ENCODE data around the gene SLC1A4. TPM values are rescaled to one million over a fixed set of nuclear protein-coding genes. Genes with fewer than 3 reads are reported as not detected.

Gene SLC1A4
- total and polyA plus RNA-seq, 5 donors from 2014 or later = 8.1 to 22.1 (median 14.3) TPM

- ATAC-seq (ENCODE audit: low read depth in 2 of 2) (no peak), DNase-seq (no peak)
- H3K27ac ChIP-seq (ENCODE audit: insufficient read depth, low read length, poor library complexity, severe bottlenecking) = peak overlapping the region; percentile 72
- H3K4me3 ChIP-seq (ENCODE audit: low read depth, low read length) = peak overlapping the region; percentile 82
- peak overlapping the region; percentile 91 to 99 (median 92) for H3K27ac Mint-ChIP-seq
- peak overlapping the region; percentile 59 to 92 (median 82) for H3K4me3 Mint-ChIP-seq
- no peaks in the 10 kb centered on the region for H3K9me3 Mint-ChIP-seq
- peaks cover 21 to 51% (median 42%) of the 10 kb centered on the region in 4 donors for H3K4me1 Mint-ChIP-seq
- no peaks in the 10 kb centered on the region for H3K9me3 ChIP-seq (ENCODE audit: control insufficient read depth in 2 of 2, low read length in 2 of 2)
- H3K4me1 ChIP-seq (ENCODE audit: control insufficient read depth, insufficient read depth, low read length, poor library complexity, severe bottlenecking) = peaks cover 30% of the 10 kb centered on the region
- H3K27me3 Mint-ChIP-seq = no peaks in the 10 kb centered on the region
- H3K36me3 Mint-ChIP-seq = peaks cover 3% of the 10 kb centered on the region
- H3K36me3 ChIP-seq (ENCODE audit: control insufficient read depth, insufficient read depth, low read length) = no peaks in the 10 kb centered on the region
- no peaks in the 10 kb centered on the region for H3K27me3 ChIP-seq (ENCODE audit: control insufficient read depth, insufficient read depth, low read length)
Observed at GRCh38 chr2:64946769-64947247, 42.4 kb upstream of the SLC1A4 start.

- Histone ChIP-seq H3K4me1 (ENCODE audit: control insufficient read depth, insufficient read depth, low read length, poor library complexity, severe bottlenecking) (peaks cover 30% of the 10 kb centered on the region), H3K27ac (ENCODE audit: insufficient read depth, low read length, poor library complexity, severe bottlenecking) (no peak overlapping the region), H3K9me3 (ENCODE audit: control insufficient read depth in 2 of 2, low read length in 2 of 2) (no peaks in the 10 kb centered on the region), H3K36me3 (ENCODE audit: control insufficient read depth, insufficient read depth, low read length) (no peaks in the 10 kb centered on the region), H3K27me3 (ENCODE audit: control insufficient read depth, insufficient read depth, low read length) (no peaks in the 10 kb centered on the region), H3K4me3 (ENCODE audit: low read depth, low read length) (no peak overlapping the region)
- Mint-ChIP-seq H3K27ac (peak overlapping the region in 2 of 3 donors; percentile 65 to 99), H3K9me3 (no peaks in the 10 kb centered on the region), H3K4me1 (peaks cover 21 to 51% (median 39%) of the 10 kb centered on the region in 4 donors), H3K4me3 (peak overlapping the region in 2 of 4 donors; percentile 38 to 59), H3K36me3 (peaks cover 3% of the 10 kb centered on the region), H3K27me3 (no peaks in the 10 kb centered on the region)
- no peak for DNase-seq
- no peak for ATAC-seq (ENCODE audit: low read depth in 2 of 2)
Observed at GRCh38 chr2:64947885-64948284, 41.3 kb upstream of the SLC1A4 start.

- DNase-seq (no peak), ATAC-seq (ENCODE audit: low read depth in 2 of 2) (no peak)
- no peak overlapping the region for H3K27ac Mint-ChIP-seq
- H3K4me3 Mint-ChIP-seq = no peak overlapping the region
- no peaks in the 10 kb centered on the region for H3K27me3 ChIP-seq (ENCODE audit: control insufficient read depth, insufficient read depth, low read length)
- peaks cover 9% of the 10 kb centered on the region for H3K36me3 Mint-ChIP-seq
- peaks cover 0 to under 1% of the 10 kb centered on the region in 2 experiments for H3K9me3 ChIP-seq (ENCODE audit: control insufficient read depth in 2 of 2, low read length in 2 of 2)
- no peak overlapping the region for H3K4me3 ChIP-seq (ENCODE audit: low read depth, low read length)
- H3K27me3 Mint-ChIP-seq = no peaks in the 10 kb centered on the region
- H3K4me1 Mint-ChIP-seq = peaks cover 18 to 38% (median 25%) of the 10 kb centered on the region in 4 donors
- H3K27ac ChIP-seq (ENCODE audit: insufficient read depth, low read length, poor library complexity, severe bottlenecking) = no peak overlapping the region
- peaks cover 0 to 3% (median 0%) of the 10 kb centered on the region in 7 donors for H3K9me3 Mint-ChIP-seq
- H3K4me1 ChIP-seq (ENCODE audit: control insufficient read depth, insufficient read depth, low read length, poor library complexity, severe bottlenecking) = peaks cover 22% of the 10 kb centered on the region
- H3K36me3 ChIP-seq (ENCODE audit: control insufficient read depth, insufficient read depth, low read length) = no peaks in the 10 kb centered on the region
Observed at GRCh38 chr2:64950226-64951160, 38.7 kb upstream of the SLC1A4 start.

- Mint-ChIP-seq H3K4me3 (no peak overlapping the region), H3K9me3 (peaks cover 0 to 3% (median 0%) of the 10 kb centered on the region in 7 donors), H3K27me3 (no peaks in the 10 kb centered on the region), H3K4me1 (peaks cover 8 to 29% (median 16%) of the 10 kb centered on the region in 4 donors), H3K27ac (no peak overlapping the region), H3K36me3 (peaks cover 9% of the 10 kb centered on the region)
- Histone ChIP-seq H3K36me3 (ENCODE audit: control insufficient read depth, insufficient read depth, low read length) (no peaks in the 10 kb centered on the region), H3K27ac (ENCODE audit: insufficient read depth, low read length, poor library complexity, severe bottlenecking) (no peak overlapping the region), H3K9me3 (ENCODE audit: control insufficient read depth in 2 of 2, low read length in 2 of 2) (peaks cover 0 to 3% of the 10 kb centered on the region in 2 experiments), H3K4me3 (ENCODE audit: low read depth, low read length) (no peak overlapping the region), H3K4me1 (ENCODE audit: control insufficient read depth, insufficient read depth, low read length, poor library complexity, severe bottlenecking) (peaks cover 13% of the 10 kb centered on the region), H3K27me3 (ENCODE audit: control insufficient read depth, insufficient read depth, low read length) (no peaks in the 10 kb centered on the region)
- DNase-seq (no peak), ATAC-seq (ENCODE audit: low read depth in 2 of 2) (no peak)
Observed at GRCh38 chr2:64951306-64951953, 37.8 kb upstream of the SLC1A4 start.

- DNase-seq (no peak), ATAC-seq (ENCODE audit: low read depth in 2 of 2) (no peak)
- H3K27ac Mint-ChIP-seq = peak overlapping the region in 1 of 3 donors; percentile 63
- H3K4me1 Mint-ChIP-seq = peaks cover 2 to 22% (median 10%) of the 10 kb centered on the region in 4 donors
- Histone ChIP-seq H3K27me3 (ENCODE audit: control insufficient read depth, insufficient read depth, low read length) (no peaks in the 10 kb centered on the region), H3K36me3 (ENCODE audit: control insufficient read depth, insufficient read depth, low read length) (no peaks in the 10 kb centered on the region), H3K4me3 (ENCODE audit: low read depth, low read length) (no peak overlapping the region), H3K27ac (ENCODE audit: insufficient read depth, low read length, poor library complexity, severe bottlenecking) (no peak overlapping the region), H3K4me1 (ENCODE audit: control insufficient read depth, insufficient read depth, low read length, poor library complexity, severe bottlenecking) (peaks cover 6% of the 10 kb centered on the region), H3K9me3 (ENCODE audit: control insufficient read depth in 2 of 2, low read length in 2 of 2) (peaks cover 0 to 3% of the 10 kb centered on the region in 2 experiments)
- H3K9me3 Mint-ChIP-seq = peaks cover 0 to 3% (median 0%) of the 10 kb centered on the region in 7 donors
- peaks cover 9% of the 10 kb centered on the region for H3K36me3 Mint-ChIP-seq
- H3K4me3 Mint-ChIP-seq = peak overlapping the region in 1 of 4 donors; percentile 47
- no peaks in the 10 kb centered on the region for H3K27me3 Mint-ChIP-seq
Observed at GRCh38 chr2:64952096-64952495, 37.1 kb upstream of the SLC1A4 start.

- H3K27ac Mint-ChIP-seq = no peak overlapping the region
- no peak overlapping the region for H3K27ac ChIP-seq (ENCODE audit: insufficient read depth, low read length, poor library complexity, severe bottlenecking)
- H3K36me3 Mint-ChIP-seq = peaks cover 9% of the 10 kb centered on the region
- H3K4me1 Mint-ChIP-seq = peaks cover 0 to 15% (median 4%) of the 10 kb centered on the region in 4 donors
- H3K4me3 Mint-ChIP-seq = no peak overlapping the region
- no peak overlapping the region for H3K4me3 ChIP-seq (ENCODE audit: low read depth, low read length)
- H3K36me3 ChIP-seq (ENCODE audit: control insufficient read depth, insufficient read depth, low read length) = no peaks in the 10 kb centered on the region
- peaks cover 0 to 3% (median 0%) of the 10 kb centered on the region in 7 donors for H3K9me3 Mint-ChIP-seq
- no peaks in the 10 kb centered on the region for H3K27me3 ChIP-seq (ENCODE audit: control insufficient read depth, insufficient read depth, low read length)
- DNase-seq (no peak), ATAC-seq (ENCODE audit: low read depth in 2 of 2) (no peak)
- H3K4me1 ChIP-seq (ENCODE audit: control insufficient read depth, insufficient read depth, low read length, poor library complexity, severe bottlenecking) = no peaks in the 10 kb centered on the region
- H3K27me3 Mint-ChIP-seq = no peaks in the 10 kb centered on the region
- peaks cover 0 to 3% of the 10 kb centered on the region in 2 experiments for H3K9me3 ChIP-seq (ENCODE audit: control insufficient read depth in 2 of 2, low read length in 2 of 2)
Observed at GRCh38 chr2:64952511-64953482, 36.4 kb upstream of the SLC1A4 start.

GRCh38 chr2:64955467-64955866 is 33.7 kb upstream of the SLC1A4 start:
- Histone ChIP-seq H3K36me3 (ENCODE audit: control insufficient read depth, insufficient read depth, low read length) (no peaks in the 10 kb centered on the region), H3K27me3 (ENCODE audit: control insufficient read depth, insufficient read depth, low read length) (no peaks in the 10 kb centered on the region), H3K4me1 (ENCODE audit: control insufficient read depth, insufficient read depth, low read length, poor library complexity, severe bottlenecking) (no peaks in the 10 kb centered on the region), H3K9me3 (ENCODE audit: control insufficient read depth in 2 of 2, low read length in 2 of 2) (peaks cover 0 to 3% of the 10 kb centered on the region in 2 experiments), H3K4me3 (ENCODE audit: low read depth, low read length) (no peak overlapping the region), H3K27ac (ENCODE audit: insufficient read depth, low read length, poor library complexity, severe bottlenecking) (no peak overlapping the region)
- peaks cover 0 to 3% (median 0%) of the 10 kb centered on the region in 7 donors for H3K9me3 Mint-ChIP-seq
- H3K27ac Mint-ChIP-seq = no peak overlapping the region
- no peaks in the 10 kb centered on the region for H3K27me3 Mint-ChIP-seq
- H3K4me1 Mint-ChIP-seq = peaks cover 0 to 4% (median 0%) of the 10 kb centered on the region in 4 donors
- ATAC-seq (ENCODE audit: low read depth in 2 of 2) (no peak), DNase-seq (no peak)
- H3K4me3 Mint-ChIP-seq = no peak overlapping the region
- peaks cover 16% of the 10 kb centered on the region for H3K36me3 Mint-ChIP-seq
